Peyer's patch (tissue), 4 donors: ENCODE data around the gene CCDC107. TPM values are rescaled to one million over a fixed set of nuclear protein-coding genes. Genes with fewer than 3 reads are reported as not detected.

Source experiments
- DNase-seq, 3 donors: peaks; one replicate each; pipeline ENCODE4 v3.0.0-alpha.2; 2017 to 2019
- H3K27ac ChIP-seq, 4 donors: fragments of 200-600 bp; sonication (generic); one replicate each; pipeline ENCODE4 v1.5.1; 2016 to 2019
- H3K27me3 ChIP-seq, 2 donors: fragments of 200-600 bp; sonication (generic); one replicate each; pipeline ENCODE4 v1.5.1; 2019
- H3K36me3 ChIP-seq, 3 donors: fragments of 200-600 bp; sonication (generic); one replicate each; pipeline ENCODE4 v1.5.1; 2016 to 2019
- H3K4me1 ChIP-seq, 4 donors: fragments of 200-600 bp; sonication (generic); one replicate each; pipeline ENCODE4 v1.5.1; 2016 to 2019
- H3K4me3 ChIP-seq, 4 donors: fragments of 200-600 bp; sonication (generic); 1 replicate in 3 of 4; 2 replicates in 1 of 4; pipeline ENCODE4 v1.5.1; 2016 to 2019; ENCODE audit warnings: mild to moderate bottlenecking in 1 of 4
- H3K9me3 ChIP-seq, 4 donors: fragments of 200-600 bp; sonication (generic); one replicate each; pipeline ENCODE4 v1.5.1; 2016 to 2019; ENCODE audit warnings: mild to moderate bottlenecking in 1 of 4
- CTCF ChIP-seq, 6 experiments: fragments of 450-650 bp in 4 of 6; fragments of 200-600 bp in 2 of 6; sonication (generic) in 1 of 6; IDR thresholded peaks; one replicate each; pipeline ENCODE4 v1.5.1; 2017 to 2019; ENCODE audit warnings: antibody characterized with exemption in 6 of 6, mild to moderate bottlenecking in 3 of 6, moderate library complexity in 1 of 6
- POLR2A ChIP-seq, 2 donors: fragments of 450-650 bp; IDR thresholded peaks; one replicate each; pipeline ENCODE4 v1.5.1; 2017; ENCODE audit warnings: antibody characterized with exemption in 2 of 2, mild to moderate bottlenecking in 2 of 2, moderate library complexity in 2 of 2
- total RNA-seq, 4 donors: library from RNA; depleted of rRNA; stranded (reverse); fragments of >200 nt; gene quantifications; one replicate each; pipeline ENCODE4 v1.1.0, GENCODE V29; 2016

CCDC107 gene
- total RNA-seq, 4 donors from 2014 or later, result 14.0 to 21.9 (median 20.2) TPM

DNA sequence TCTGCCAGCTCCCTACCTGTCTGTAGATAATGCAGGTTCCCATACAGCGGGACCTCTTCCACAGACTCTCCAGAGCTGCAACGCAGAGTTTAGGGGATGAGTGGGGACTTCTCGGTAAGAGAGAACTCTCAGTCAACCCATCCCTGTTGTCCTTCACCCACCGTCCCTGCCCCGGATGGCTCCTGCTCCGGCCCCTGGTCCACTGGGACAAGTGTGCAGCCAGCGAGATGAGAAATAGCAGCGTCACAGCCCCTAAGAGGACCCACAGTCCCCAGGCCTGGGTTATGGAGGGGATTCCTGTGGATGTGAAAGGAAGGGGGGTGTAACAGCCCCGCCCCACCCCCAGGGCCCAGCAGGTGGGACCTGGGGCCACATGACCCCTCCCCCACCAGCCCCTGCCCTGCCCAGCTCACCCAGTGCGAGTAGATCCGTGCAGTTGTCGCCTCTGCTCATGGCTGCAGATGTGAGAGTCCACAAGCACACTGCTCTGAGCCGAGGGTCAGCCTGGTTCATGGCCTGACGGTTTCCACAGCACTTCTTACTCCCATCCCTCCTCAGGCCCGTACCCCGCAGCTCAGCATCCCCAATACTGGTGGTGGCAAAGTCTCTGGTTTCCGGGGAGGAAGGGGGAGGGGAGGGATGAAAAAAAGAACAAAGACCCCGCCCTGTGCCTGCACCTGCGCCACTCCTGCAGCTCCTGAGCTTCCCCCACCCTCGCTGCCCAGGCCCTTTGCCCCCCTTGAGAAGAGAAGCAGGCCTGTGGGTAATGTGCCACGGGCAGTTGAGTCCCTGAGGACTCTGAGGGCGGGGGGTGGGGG lies 7.5 kb upstream of the CCDC107 start, which contains the start of gene SIT1:
TSS of gene SIT1 (minus strand) at position 591 of the 818 bp plus-strand sequence. CDS start at position 513, 78 bp downstream.
- peak within 1 kb of the TSS; percentile 48 to 96 (median 71) for H3K27ac ChIP-seq
- H3K4me1 ChIP-seq, result peaks cover 0 to 30% (median 10%) of the 10 kb centered on the region in 4 donors
- H3K36me3 ChIP-seq, result no peaks in the 10 kb centered on the region
- H3K9me3 ChIP-seq, result no peaks in the 10 kb centered on the region
- no peaks in the 10 kb centered on the region for H3K27me3 ChIP-seq
- peak within 1 kb of the TSS; percentile 32 to 66 (median 38) for H3K4me3 ChIP-seq
- DNase-seq, result peak in 2 of 3 donors; percentile 76 to 78
- TF ChIP-seq CTCF (IDR thresholded peaks at IDR 0.05) (no peak), POLR2A (IDR thresholded peaks at IDR 0.05) (no peak)

GRCh38 chr9:35651956-35652828 lies 5.9 kb upstream of the CCDC107 start:
- Histone ChIP-seq H3K9me3 (no peaks in the 10 kb centered on the region), H3K4me3 (no peak overlapping the region), H3K36me3 (no peaks in the 10 kb centered on the region), H3K27ac (peak overlapping the region; percentile 23 to 96 (median 72)), H3K4me1 (peaks cover 0 to 23% (median 7%) of the 10 kb centered on the region in 4 donors), H3K27me3 (no peaks in the 10 kb centered on the region)
- TF ChIP-seq POLR2A (IDR thresholded peaks at IDR 0.05) (no peak), CTCF (IDR thresholded peaks at IDR 0.05) (no peak)
- peak in 2 of 3 donors; percentile 48 to 51 for DNase-seq

DNA sequence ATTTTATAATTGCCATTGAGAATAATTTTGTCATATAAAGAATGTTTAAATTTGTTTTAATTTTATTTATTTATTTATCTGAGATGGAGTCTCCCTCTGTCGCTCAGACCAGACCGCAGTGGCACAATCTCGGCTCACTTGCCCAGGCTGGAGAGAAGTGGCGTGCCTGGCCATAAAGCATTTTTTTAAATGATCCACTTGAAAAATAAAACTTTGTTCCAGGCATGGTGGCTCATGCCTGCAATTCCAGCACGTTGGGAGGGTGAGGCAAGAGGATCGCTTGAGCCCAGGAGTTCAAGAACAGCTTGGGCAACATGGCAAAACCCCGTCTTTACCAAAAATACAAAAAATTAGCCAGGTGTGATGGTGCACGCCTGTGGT lies 5.3 kb upstream of the CCDC107 start:
- peak in 2 of 3 donors; percentile 44 to 51 for DNase-seq
- H3K27me3 ChIP-seq, result no peaks in the 10 kb centered on the region
- H3K36me3 ChIP-seq, result no peaks in the 10 kb centered on the region
- H3K4me3 ChIP-seq, result no peak overlapping the region
- H3K27ac ChIP-seq, result peak overlapping the region; percentile 4 to 80 (median 50)
- peaks cover 0 to 17% (median 7%) of the 10 kb centered on the region in 4 donors for H3K4me1 ChIP-seq
- TF ChIP-seq CTCF (IDR thresholded peaks at IDR 0.05) (no peak), POLR2A (IDR thresholded peaks at IDR 0.05) (no peak)
- no peaks in the 10 kb centered on the region for H3K9me3 ChIP-seq

GRCh38 chr9:35653611-35654010 lies 4.5 kb upstream of the CCDC107 start:
- H3K36me3 ChIP-seq, result no peaks in the 10 kb centered on the region
- no peak overlapping the region for H3K27ac ChIP-seq
- TF ChIP-seq POLR2A (IDR thresholded peaks at IDR 0.05) (no peak), CTCF (IDR thresholded peaks at IDR 0.05) (no peak)
- no peaks in the 10 kb centered on the region for H3K27me3 ChIP-seq
- no peaks in the 10 kb centered on the region for H3K9me3 ChIP-seq
- no peak overlapping the region for H3K4me3 ChIP-seq
- peak in 1 of 3 donors; percentile 34 for DNase-seq
- H3K4me1 ChIP-seq, result peaks cover 0 to 17% (median 4%) of the 10 kb centered on the region in 4 donors

- DNase-seq, result no peak
- peaks cover 0 to 33% (median 6%) of the 10 kb centered on the region in 4 donors for H3K4me1 ChIP-seq
- no peak for TF ChIP-seq POLR2A (IDR thresholded peaks at IDR 0.05)
- no peak for TF ChIP-seq CTCF (IDR thresholded peaks at IDR 0.05)
Measured at GRCh38 chr9:35656348-35656747, 1.7 kb upstream of the CCDC107 start.

More at GRCh38 chr9:35656348-35656747, 1.7 kb upstream of the CCDC107 start:
- H3K9me3 ChIP-seq, result no peaks in the 10 kb centered on the region
- H3K36me3 ChIP-seq, result peaks cover 0 to 6% (median 0%) of the 10 kb centered on the region in 3 donors
- H3K4me3 ChIP-seq, result no peak overlapping the region
- H3K27ac ChIP-seq, result peak overlapping the region in 2 of 4 donors; percentile 97 to 99
- H3K27me3 ChIP-seq, result no peaks in the 10 kb centered on the region
